OCI-LY7 (cell line): Measurements from ENCODE around the gene RIN3.

Experiments used
- CTCF ChIP-seq: fragments of 200-600 bp; sonication (generic); conservative IDR thresholded peaks from 2 replicates; pipeline ENCODE4 v1.5.1; 2014; ENCODE audit warnings: mild to moderate bottlenecking, antibody characterized with exemption, low read length, moderate library complexity, mixed read lengths
- EZH2phosphoT487 ChIP-seq: fragments of 200-600 bp; sonication (generic); IDR thresholded peaks from 2 replicates; pipeline ENCODE4 v1.6.1; 2018; ENCODE audit warnings: low read depth, borderline replicate concordance, mild to moderate bottlenecking, mixed run types, antibody characterized with exemption, low read length, moderate library complexity, mixed read lengths

GRCh38 chr14:92505826-92506225, 7.8 kb upstream of the RIN3 start:
- TF ChIP-seq CTCF, result no peak
- TF ChIP-seq EZH2phosphoT487, result no peak
